Calu3 (cell line): ENCODE data around the gene NKX3-2. TPM values are rescaled to one million over a fixed set of nuclear protein-coding genes. Genes with fewer than 3 reads are reported as not detected.

Experiments
- BruUV-seq: library from RNA; stranded (reverse); fragments of 400-500 nt; replicated peaks from 2 replicates; lab custom pipeline; 2021; lab: Mats Ljungman, UMichigan
- CTCF ChIA-PET: fragments of 300-600 bp; sonication (Branson Sonifier 250); formaldehyde crosslinking; loops from one replicate; lab custom pipeline; 2022; ENCODE audit warnings: antibody characterized with exemption; lab: Charles Lee
- DNase-seq: peaks from one replicate; pipeline ENCODE4 v3.0.0; 2022
- H3K27ac Mint-ChIP-seq: one replicate; pipeline ENCODE4 v1.8.0; 2022; ENCODE audit warnings: mixed read lengths; ENCODE audit not compliant: unreplicated experiment
- H3K27me3 Mint-ChIP-seq: one replicate; pipeline ENCODE4 v1.8.0; 2022; ENCODE audit warnings: mixed read lengths; ENCODE audit not compliant: unreplicated experiment
- H3K36me3 Mint-ChIP-seq: one replicate; pipeline ENCODE4 v1.8.0; 2022; ENCODE audit warnings: mild to moderate bottlenecking, moderate library complexity, mixed read lengths; ENCODE audit not compliant: insufficient read depth, unreplicated experiment
- H3K4me1 Mint-ChIP-seq: one replicate; pipeline ENCODE4 v1.8.0; 2022; ENCODE audit warnings: mild to moderate bottlenecking, low read depth, mixed read lengths; ENCODE audit not compliant: unreplicated experiment
- H3K4me3 Mint-ChIP-seq: one replicate; pipeline ENCODE4 v1.8.0; 2022; ENCODE audit warnings: mild to moderate bottlenecking, low read depth, moderate library complexity, mixed read lengths; ENCODE audit not compliant: unreplicated experiment
- H3K9me3 Mint-ChIP-seq: one replicate; pipeline ENCODE4 v1.8.0; 2022; ENCODE audit warnings: low read depth, mixed read lengths; ENCODE audit not compliant: unreplicated experiment
- CTCF ChIP-seq: fragments of 200-600 bp; IDR thresholded peaks from one replicate; pipeline ENCODE4 v1.8.0; 2022; ENCODE audit warnings: antibody characterized with exemption; ENCODE audit not compliant: unreplicated experiment
- intact Hi-C: fragments of 100-400 bp; cut with micrococcal nuclease; formaldehyde crosslinking; loops from one replicate; pipeline ENCODE4 v1.10.0; 2022; ENCODE audit not compliant: unreplicated experiment
- total RNA-seq: library from RNA; stranded (reverse); gene quantifications from 2 replicates; pipeline ENCODE4 v1.2.3, GENCODE V29; 2022

NKX3-2 gene
- total RNA-seq, 1 experiment from 2014 or later, result not detected

DNA sequence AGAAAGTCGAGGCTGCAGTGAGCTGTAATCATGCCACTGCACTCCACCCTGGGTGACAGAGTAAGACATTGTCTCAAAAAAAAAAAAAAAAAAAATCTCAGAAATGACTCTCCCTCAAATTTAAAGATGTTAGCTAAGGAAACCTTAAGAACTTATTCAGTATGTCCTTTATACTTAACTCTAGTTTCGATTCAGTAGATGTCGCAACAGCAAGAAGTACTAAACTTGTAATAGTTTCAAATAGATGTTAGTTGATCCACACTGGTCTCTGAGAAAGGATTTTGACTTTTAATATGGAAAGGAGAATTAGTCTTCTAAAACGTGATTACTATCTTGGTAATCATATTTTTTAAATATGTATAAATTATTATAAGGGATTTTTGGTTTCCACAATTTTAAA lies 29.6 kb downstream of the NKX3-2 start:
- CTCF ChIA-PET, result no interaction called here
- H3K27me3 Mint-ChIP-seq, result peaks cover 13% of the 10 kb centered on the region
- H3K4me3 Mint-ChIP-seq, result no peak overlapping the region
- DNase-seq, result no peak
- H3K9me3 Mint-ChIP-seq, result no peaks in the 10 kb centered on the region
- no TSS peak for BruUV-seq
- H3K4me1 Mint-ChIP-seq, result no peaks in the 10 kb centered on the region
- no peak overlapping the region for H3K27ac Mint-ChIP-seq
- intact Hi-C loops, result no loop called here
- no peak for TF ChIP-seq CTCF
- no peaks in the 10 kb centered on the region for H3K36me3 Mint-ChIP-seq

GRCh38 chr4:13511101-13511500 lies 33.2 kb downstream of the NKX3-2 start:
- Mint-ChIP-seq H3K27me3 (peaks cover 13% of the 10 kb centered on the region), H3K4me1 (no peaks in the 10 kb centered on the region)

GRCh38 chr4:13509442-13509841 lies 34.9 kb downstream of the NKX3-2 start:
- Mint-ChIP-seq H3K4me3 (no peak overlapping the region), H3K36me3 (no peaks in the 10 kb centered on the region), H3K4me1 (no peaks in the 10 kb centered on the region), H3K9me3 (no peaks in the 10 kb centered on the region), H3K27ac (no peak overlapping the region), H3K27me3 (peaks cover 13% of the 10 kb centered on the region)
- DNase-seq, result no peak
- intact Hi-C loops, result no loop called here
- TF ChIP-seq CTCF, result no peak
- no TSS peak for BruUV-seq
- CTCF ChIA-PET, result no interaction called here

More at GRCh38 chr4:13511101-13511500, 33.2 kb downstream of the NKX3-2 start:
- CTCF ChIA-PET, result no interaction called here
- no peak for DNase-seq
- Mint-ChIP-seq H3K36me3 (no peaks in the 10 kb centered on the region), H3K9me3 (no peaks in the 10 kb centered on the region), H3K27ac (no peak overlapping the region), H3K4me3 (no peak overlapping the region)
- intact Hi-C loops, result no loop called here
- BruUV-seq, result no TSS peak
- no peak for TF ChIP-seq CTCF

GRCh38 chr4:13504374-13504773 lies 39.9 kb downstream of the NKX3-2 start:
- H3K27me3 Mint-ChIP-seq, result no peaks in the 10 kb centered on the region
- H3K9me3 Mint-ChIP-seq, result no peaks in the 10 kb centered on the region
- CTCF ChIA-PET, result no interaction called here
- H3K4me3 Mint-ChIP-seq, result no peak overlapping the region
- no TSS peak for BruUV-seq
- TF ChIP-seq CTCF, result no peak
- intact Hi-C loops, result no loop called here
- H3K36me3 Mint-ChIP-seq, result no peaks in the 10 kb centered on the region
- no peak overlapping the region for H3K27ac Mint-ChIP-seq
- no peaks in the 10 kb centered on the region for H3K4me1 Mint-ChIP-seq
- no peak for DNase-seq
